K562 (cell line): ENCODE measurements around the gene ZNF429. TPM values are rescaled to one million over a fixed set of nuclear protein-coding genes. Genes with fewer than 3 reads are reported as not detected.

Experiments
- FOXA3 ChIP-seq, 2 experiments: fragments of 450-650 bp in 1 of 2; sonication (generic) in 1 of 2; formaldehyde crosslinking; IDR thresholded peaks in 1 of 2; conservative IDR thresholded peaks in 1 of 2; 2 replicates each; pipeline versions ENCODE4 v1.4.0 to v1.8.0; 2020 to 2022; ENCODE audit warnings: mild to moderate bottlenecking in 2 of 2, missing genetic modification reagents in 1 of 2
- GATA2 ChIP-seq: sonication (generic); formaldehyde crosslinking; IDR thresholded peaks from 2 replicates; pipeline ENCODE4 v1.4.0; 2020; ENCODE audit warnings: mild to moderate bottlenecking, missing genetic modification reagents
- HCFC1 ChIP-seq: IDR thresholded peaks from 2 replicates; pipeline ENCODE4 v1.6.1; 2012; ENCODE audit warnings: low read depth, low read length, improper control_type of control experiment
- MYC ChIP-seq, 2 experiments: fragments of 250-450 bp in 1 of 2; sonication (Bioruptor Pico) in 1 of 2; IDR thresholded peaks; 2 replicates each; pipeline versions ENCODE4 v1.5.1 to v1.6.1; 2012 to 2021; ENCODE audit warnings: low read depth in 2 of 2, borderline replicate concordance in 1 of 2, improper control_type of control experiment in 1 of 2, low read length in 1 of 2, mild to moderate bottlenecking in 1 of 2, moderate library complexity in 1 of 2
- NFXL1 ChIP-seq: fragments of 450-650 bp; formaldehyde crosslinking; IDR thresholded peaks from 2 replicates; pipeline ENCODE4 v1.4.0; 2021; ENCODE audit warnings: mild to moderate bottlenecking
- NFYB ChIP-seq: IDR thresholded peaks from 2 replicates; pipeline ENCODE4 v1.6.1; 2011; ENCODE audit warnings: mild to moderate bottlenecking, moderate library complexity; ENCODE audit not compliant: insufficient read length; ENCODE audit errors: extremely low read depth
- PHTF2 ChIP-seq: fragments of 250-450 bp; sonication (Bioruptor Pico); IDR thresholded peaks from 2 replicates; pipeline ENCODE4 v1.5.0; 2021; ENCODE audit warnings: mild to moderate bottlenecking
- SMAD1 ChIP-seq: fragments of 150-350 bp; IDR thresholded peaks from 2 replicates; pipeline ENCODE4 v1.6.1; 2014; ENCODE audit warnings: low read length, low read depth; ENCODE audit not compliant: partially characterized antibody
- SMAD2 ChIP-seq: fragments of 150-350 bp; IDR thresholded peaks from 2 replicates; pipeline ENCODE4 v1.6.1; 2014; ENCODE audit warnings: low read depth, mild to moderate bottlenecking, low read length
- TAF15 ChIP-seq: fragments of 200-400 bp; formaldehyde crosslinking; IDR thresholded peaks from 2 replicates; pipeline ENCODE4 v1.6.1; 2017; ENCODE audit warnings: mild to moderate bottlenecking, low read depth, low read length, moderate library complexity
- ZFPM2 ChIP-seq: fragments of 250-450 bp; sonication (Bioruptor Pico); IDR thresholded peaks from 2 replicates; pipeline ENCODE4 v1.5.1; 2022; ENCODE audit warnings: mild to moderate bottlenecking
- ZNF217 ChIP-seq: sonication (generic); formaldehyde crosslinking; IDR thresholded peaks from 2 replicates; pipeline ENCODE4 v1.8.0; 2022; ENCODE audit warnings: mild to moderate bottlenecking, missing genetic modification reagents
- ZNF23 ChIP-seq: fragments of 250-450 bp; sonication (Bioruptor Pico); IDR thresholded peaks from 2 replicates; pipeline ENCODE4 v1.4.0; 2020; ENCODE audit warnings: mild to moderate bottlenecking
- ZNF239 ChIP-seq: fragments of 250-450 bp; sonication (Bioruptor Pico); IDR thresholded peaks from 2 replicates; pipeline ENCODE4 v1.4.0; 2020; ENCODE audit warnings: mild to moderate bottlenecking
- polyA plus RNA-seq, 8 experiments: library from polyadenylated mRNA; depleted of rRNA in 4 of 8; stranded (reverse) in 5 of 8; unstranded in 3 of 8; fragments of >200 nt; fragmentation: Nextera tagmentation in 2 of 8; fragmentation: Illumina TruSeq in 1 of 8; extraction: Ambion mirVana in 2 of 8; extraction: Trizol in 1 of 8; gene quantifications; 2 replicates each; pipeline versions ENCODE4 v1.2.1 to v1.2.3, GENCODE V29; 2011 to 2014; ENCODE audit warnings: inconsistent platforms in 1 of 8, missing spikeins in 1 of 8
- total RNA-seq, 7 experiments: library from RNA; depleted of rRNA in 6 of 7; stranded (reverse); fragments of >200 nt in 6 of 7; fragmentation: Illumina TruSeq in 2 of 7; extraction: Trizol in 2 of 7; gene quantifications; 2 replicates each; pipeline versions ENCODE4 v1.2.1 to v1.2.3, GENCODE V29; 2011 to 2021; ENCODE audit warnings: low replicate concordance in 1 of 7
- TF ChIP-seq, protein P1 (sequence below): sonication (generic); formaldehyde crosslinking; IDR thresholded peaks from 2 replicates; pipeline ENCODE4 v1.8.1; 2023; ENCODE audit warnings: missing genetic modification reagents, mild to moderate bottlenecking, borderline replicate concordance
- TF ChIP-seq, protein P2 (sequence below): IDR thresholded peaks from 2 replicates; pipeline ENCODE4 v1.6.1; 2014; ENCODE audit warnings: antibody characterized with exemption
- TF ChIP-seq, protein P3 (sequence below): fragments of 450-650 bp; IDR thresholded peaks from 2 replicates; pipeline ENCODE4 v1.7.1; 2018; ENCODE audit warnings: mild to moderate bottlenecking, low read depth; ENCODE audit not compliant: partially characterized antibody

ZNF429 gene
- total and polyA plus RNA-seq, 9 of the 15 experiments (the other 6 are each of a cell fraction or from before 2014, with no cell fraction given) = 11.4 to 24.5 (median 16.3) TPM

DNA sequence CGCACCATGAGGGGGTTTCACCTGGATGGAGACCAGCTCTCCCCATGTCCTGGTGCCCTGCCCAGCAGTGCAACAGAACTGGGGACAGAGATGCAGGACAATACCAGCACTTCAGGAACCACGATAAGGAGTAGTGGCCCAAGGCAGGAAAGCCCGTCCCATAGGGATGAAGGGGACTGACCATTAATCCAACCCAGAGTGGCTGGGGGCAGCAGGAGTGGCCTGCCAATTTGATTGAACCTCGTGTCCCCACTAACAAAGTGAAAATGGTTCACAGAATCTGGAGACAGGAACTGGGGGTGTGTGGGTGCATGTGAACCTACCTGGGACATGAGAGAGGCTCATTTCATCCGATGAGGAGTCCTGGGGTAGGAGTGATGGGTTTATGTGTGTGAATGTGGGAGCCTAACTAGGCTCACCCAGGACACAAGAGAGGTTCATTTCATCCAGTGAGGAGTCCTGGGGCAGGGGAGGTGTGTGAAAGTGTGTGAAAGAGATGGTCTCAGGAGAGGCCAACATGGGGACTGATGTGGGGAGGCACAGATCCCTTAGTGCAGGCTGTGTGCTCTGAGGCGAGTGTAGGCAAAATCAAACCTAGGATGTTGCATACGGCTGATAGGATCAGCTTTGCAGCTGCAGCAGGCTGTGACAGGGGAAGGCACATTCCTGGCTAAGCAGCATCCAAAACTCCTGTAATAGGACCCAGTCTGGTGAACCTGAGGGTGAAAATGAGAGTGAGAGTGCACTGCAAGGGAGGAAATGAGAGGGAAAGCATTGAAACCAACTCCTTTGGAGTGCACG, 98.2 kb downstream of the ZNF429 start (continued):
- TF ChIP-seq, protein P1, sequence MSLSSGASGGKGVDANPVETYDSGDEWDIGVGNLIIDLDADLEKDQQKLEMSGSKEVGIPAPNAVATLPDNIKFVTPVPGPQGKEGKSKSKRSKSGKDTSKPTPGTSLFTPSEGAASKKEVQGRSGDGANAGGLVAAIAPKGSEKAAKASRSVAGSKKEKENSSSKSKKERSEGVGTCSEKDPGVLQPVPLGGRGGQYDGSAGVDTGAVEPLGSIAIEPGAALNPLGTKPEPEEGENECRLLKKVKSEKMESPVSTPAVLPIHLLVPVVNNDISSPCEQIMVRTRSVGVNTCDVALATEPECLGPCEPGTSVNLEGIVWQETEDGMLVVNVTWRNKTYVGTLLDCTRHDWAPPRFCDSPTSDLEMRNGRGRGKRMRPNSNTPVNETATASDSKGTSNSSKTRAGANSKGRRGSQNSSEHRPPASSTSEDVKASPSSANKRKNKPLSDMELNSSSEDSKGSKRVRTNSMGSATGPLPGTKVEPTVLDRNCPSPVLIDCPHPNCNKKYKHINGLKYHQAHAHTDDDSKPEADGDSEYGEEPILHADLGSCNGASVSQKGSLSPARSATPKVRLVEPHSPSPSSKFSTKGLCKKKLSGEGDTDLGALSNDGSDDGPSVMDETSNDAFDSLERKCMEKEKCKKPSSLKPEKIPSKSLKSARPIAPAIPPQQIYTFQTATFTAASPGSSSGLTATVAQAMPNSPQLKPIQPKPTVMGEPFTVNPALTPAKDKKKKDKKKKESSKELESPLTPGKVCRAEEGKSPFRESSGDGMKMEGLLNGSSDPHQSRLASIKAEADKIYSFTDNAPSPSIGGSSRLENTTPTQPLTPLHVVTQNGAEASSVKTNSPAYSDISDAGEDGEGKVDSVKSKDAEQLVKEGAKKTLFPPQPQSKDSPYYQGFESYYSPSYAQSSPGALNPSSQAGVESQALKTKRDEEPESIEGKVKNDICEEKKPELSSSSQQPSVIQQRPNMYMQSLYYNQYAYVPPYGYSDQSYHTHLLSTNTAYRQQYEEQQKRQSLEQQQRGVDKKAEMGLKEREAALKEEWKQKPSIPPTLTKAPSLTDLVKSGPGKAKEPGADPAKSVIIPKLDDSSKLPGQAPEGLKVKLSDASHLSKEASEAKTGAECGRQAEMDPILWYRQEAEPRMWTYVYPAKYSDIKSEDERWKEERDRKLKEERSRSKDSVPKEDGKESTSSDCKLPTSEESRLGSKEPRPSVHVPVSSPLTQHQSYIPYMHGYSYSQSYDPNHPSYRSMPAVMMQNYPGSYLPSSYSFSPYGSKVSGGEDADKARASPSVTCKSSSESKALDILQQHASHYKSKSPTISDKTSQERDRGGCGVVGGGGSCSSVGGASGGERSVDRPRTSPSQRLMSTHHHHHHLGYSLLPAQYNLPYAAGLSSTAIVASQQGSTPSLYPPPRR (CRISPR knock-in tag) = no peak
- TF ChIP-seq ZNF239 (peak; percentile 53; the same call in 1 of the 2 replicates), PHTF2 (CRISPR knock-in tag) (no peak), ZNF23 (CRISPR knock-in tag) (no peak; the same call in 1 of the 2 replicates), GATA2 (CRISPR knock-in tag) (peak; percentile 37; the same call in 1 of the 2 replicates), SMAD1 (no peak), TAF15 (no peak), NFYB (no peak), SMAD2 (no peak), MYC (IDR thresholded peaks at IDR 0.05; ENCODE audit: low read depth, low read length) (no peak), MYC (CRISPR knock-in tag; IDR thresholded peaks at IDR 0.05; ENCODE audit: borderline replicate concordance, low read depth) (0 out of 2 replicates have a peak, but pooled peaks have one; percentile 25), ZNF217 (no peak), HCFC1 (no peak), ZFPM2 (no peak), NFXL1 (CRISPR knock-in tag) (no peak), FOXA3 (CRISPR knock-in tag; conservative IDR thresholded peaks at IDR 0.05 in 1 of 2, IDR thresholded peaks at IDR 0.05 in 1 of 2) (no peak)
- TF ChIP-seq, protein P2, sequence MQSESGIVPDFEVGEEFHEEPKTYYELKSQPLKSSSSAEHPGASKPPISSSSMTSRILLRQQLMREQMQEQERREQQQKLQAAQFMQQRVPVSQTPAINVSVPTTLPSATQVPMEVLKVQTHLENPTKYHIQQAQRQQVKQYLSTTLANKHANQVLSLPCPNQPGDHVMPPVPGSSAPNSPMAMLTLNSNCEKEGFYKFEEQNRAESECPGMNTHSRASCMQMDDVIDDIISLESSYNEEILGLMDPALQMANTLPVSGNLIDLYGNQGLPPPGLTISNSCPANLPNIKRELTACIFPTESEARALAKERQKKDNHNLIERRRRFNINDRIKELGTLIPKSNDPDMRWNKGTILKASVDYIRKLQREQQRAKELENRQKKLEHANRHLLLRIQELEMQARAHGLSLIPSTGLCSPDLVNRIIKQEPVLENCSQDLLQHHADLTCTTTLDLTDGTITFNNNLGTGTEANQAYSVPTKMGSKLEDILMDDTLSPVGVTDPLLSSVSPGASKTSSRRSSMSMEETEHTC = no peak
- TF ChIP-seq, protein P3, sequence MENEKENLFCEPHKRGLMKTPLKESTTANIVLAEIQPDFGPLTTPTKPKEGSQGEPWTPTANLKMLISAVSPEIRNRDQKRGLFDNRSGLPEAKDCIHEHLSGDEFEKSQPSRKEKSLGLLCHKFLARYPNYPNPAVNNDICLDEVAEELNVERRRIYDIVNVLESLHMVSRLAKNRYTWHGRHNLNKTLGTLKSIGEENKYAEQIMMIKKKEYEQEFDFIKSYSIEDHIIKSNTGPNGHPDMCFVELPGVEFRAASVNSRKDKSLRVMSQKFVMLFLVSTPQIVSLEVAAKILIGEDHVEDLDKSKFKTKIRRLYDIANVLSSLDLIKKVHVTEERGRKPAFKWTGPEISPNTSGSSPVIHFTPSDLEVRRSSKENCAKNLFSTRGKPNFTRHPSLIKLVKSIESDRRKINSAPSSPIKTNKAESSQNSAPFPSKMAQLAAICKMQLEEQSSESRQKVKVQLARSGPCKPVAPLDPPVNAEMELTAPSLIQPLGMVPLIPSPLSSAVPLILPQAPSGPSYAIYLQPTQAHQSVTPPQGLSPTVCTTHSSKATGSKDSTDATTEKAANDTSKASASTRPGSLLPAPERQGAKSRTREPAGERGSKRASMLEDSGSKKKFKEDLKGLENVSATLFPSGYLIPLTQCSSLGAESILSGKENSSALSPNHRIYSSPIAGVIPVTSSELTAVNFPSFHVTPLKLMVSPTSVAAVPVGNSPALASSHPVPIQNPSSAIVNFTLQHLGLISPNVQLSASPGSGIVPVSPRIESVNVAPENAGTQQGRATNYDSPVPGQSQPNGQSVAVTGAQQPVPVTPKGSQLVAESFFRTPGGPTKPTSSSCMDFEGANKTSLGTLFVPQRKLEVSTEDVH = no peak
